ENCODE data around the gene IRAK2.
"Not testable (repeated sequence)": the region's sequence is repeated elsewhere in the genome, so short reads cannot be mapped to it uniquely, and the experiment has no call there.

DNA sequence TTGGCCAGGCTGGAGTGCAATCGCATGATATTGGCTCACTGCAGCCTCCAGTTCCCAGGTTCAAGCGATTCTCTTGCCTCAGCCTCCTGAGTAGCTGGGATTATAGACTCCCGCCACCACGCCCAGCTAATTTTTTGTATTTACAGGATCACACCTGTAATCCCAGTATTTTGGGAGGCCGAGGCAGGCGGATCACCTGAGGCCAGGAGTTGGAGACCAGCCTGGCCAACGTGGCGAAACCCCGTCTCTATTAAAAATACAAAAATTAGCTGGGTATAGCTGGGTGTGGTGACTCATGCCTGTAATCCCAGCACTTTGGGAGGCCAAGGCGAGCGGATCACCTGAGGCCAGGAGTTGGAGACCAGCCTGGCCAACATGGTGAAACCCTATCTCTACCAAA, 107.8 kb downstream of the IRAK2 start:
- TF ChIP-seq EZH2 (IDR thresholded peaks at IDR 0.05; ENCODE audit: insufficient read depth, low read length): not testable (repeated sequence)
- TF ChIP-seq, protein P1, sequence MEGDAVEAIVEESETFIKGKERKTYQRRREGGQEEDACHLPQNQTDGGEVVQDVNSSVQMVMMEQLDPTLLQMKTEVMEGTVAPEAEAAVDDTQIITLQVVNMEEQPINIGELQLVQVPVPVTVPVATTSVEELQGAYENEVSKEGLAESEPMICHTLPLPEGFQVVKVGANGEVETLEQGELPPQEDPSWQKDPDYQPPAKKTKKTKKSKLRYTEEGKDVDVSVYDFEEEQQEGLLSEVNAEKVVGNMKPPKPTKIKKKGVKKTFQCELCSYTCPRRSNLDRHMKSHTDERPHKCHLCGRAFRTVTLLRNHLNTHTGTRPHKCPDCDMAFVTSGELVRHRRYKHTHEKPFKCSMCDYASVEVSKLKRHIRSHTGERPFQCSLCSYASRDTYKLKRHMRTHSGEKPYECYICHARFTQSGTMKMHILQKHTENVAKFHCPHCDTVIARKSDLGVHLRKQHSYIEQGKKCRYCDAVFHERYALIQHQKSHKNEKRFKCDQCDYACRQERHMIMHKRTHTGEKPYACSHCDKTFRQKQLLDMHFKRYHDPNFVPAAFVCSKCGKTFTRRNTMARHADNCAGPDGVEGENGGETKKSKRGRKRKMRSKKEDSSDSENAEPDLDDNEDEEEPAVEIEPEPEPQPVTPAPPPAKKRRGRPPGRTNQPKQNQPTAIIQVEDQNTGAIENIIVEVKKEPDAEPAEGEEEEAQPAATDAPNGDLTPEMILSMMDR (IDR thresholded peaks at IDR 0.05; ENCODE audit: insufficient read depth, low read depth, low read length): not testable (repeated sequence)

Measured in astrocyte (in vitro differentiated cells and primary cell).